ENCODE measurements around the gene RAP1A. TPM values are rescaled to one million over a fixed set of nuclear protein-coding genes. Genes with fewer than 3 reads are reported as not detected.

The RAP1A gene
- total and polyA plus RNA-seq, 3 donors from 2014 or later, result 20.8 to 42.8 (median 27.6) TPM

DNA sequence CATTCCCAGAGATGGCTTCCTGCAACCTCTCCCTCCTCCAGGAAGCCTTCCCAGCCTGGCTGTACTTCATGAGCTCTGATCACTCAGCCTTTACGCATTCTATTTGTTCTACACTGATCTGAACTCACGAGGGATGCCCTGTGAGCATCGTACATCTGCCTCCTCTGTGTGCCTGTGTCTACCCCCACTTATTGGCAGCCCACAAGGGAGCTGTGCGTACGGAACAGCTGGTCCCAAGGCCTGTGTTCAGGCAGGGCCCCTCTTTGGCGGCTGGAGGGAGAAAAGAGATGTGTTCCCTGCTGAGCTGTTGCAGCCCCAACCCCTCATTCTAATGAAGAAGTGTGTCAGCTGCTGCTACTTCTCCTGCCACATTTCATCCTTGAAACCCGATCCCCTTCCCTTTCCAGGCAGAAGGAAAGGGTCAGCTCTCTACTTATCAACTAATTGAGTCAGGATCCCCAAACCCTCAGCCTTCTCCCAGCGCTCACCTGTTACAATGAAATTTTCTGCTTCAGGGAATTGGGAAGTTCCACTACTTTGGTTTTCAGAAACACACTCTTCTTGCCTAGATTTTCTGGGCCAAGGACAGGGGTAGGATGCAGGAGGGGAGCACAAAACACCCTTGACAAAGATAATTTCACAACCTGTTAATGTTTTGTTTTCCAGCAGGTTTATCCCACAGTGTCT, 116.4 kb downstream of the RAP1A start:
- DNase-seq, result no peak
- TF ChIP-seq, protein P1, sequence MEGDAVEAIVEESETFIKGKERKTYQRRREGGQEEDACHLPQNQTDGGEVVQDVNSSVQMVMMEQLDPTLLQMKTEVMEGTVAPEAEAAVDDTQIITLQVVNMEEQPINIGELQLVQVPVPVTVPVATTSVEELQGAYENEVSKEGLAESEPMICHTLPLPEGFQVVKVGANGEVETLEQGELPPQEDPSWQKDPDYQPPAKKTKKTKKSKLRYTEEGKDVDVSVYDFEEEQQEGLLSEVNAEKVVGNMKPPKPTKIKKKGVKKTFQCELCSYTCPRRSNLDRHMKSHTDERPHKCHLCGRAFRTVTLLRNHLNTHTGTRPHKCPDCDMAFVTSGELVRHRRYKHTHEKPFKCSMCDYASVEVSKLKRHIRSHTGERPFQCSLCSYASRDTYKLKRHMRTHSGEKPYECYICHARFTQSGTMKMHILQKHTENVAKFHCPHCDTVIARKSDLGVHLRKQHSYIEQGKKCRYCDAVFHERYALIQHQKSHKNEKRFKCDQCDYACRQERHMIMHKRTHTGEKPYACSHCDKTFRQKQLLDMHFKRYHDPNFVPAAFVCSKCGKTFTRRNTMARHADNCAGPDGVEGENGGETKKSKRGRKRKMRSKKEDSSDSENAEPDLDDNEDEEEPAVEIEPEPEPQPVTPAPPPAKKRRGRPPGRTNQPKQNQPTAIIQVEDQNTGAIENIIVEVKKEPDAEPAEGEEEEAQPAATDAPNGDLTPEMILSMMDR (IDR thresholded peaks at IDR 0.05), result no peak
- no peak for TF ChIP-seq POLR2A (IDR thresholded peaks at IDR 0.05)
- peaks cover 32% of the 10 kb centered on the region for H3K4me1 ChIP-seq
- 33% methylated on average over 8 of the region's 8 CpGs for WGBS, 2 donors
- H3K27ac ChIP-seq, result peak overlapping the region; percentile 1 to 90
- H3K4me3 ChIP-seq, result no peak overlapping the region
- no peaks in the 10 kb centered on the region for H3K9me3 ChIP-seq
- intact Hi-C loops (cut with DNase I; ENCODE audit: low total_unique reads), result no loop called here
- no peaks in the 10 kb centered on the region for H3K27me3 ChIP-seq
- no peaks in the 10 kb centered on the region for H3K36me3 ChIP-seq (ENCODE audit: low read depth, missing control alignments)

DNA sequence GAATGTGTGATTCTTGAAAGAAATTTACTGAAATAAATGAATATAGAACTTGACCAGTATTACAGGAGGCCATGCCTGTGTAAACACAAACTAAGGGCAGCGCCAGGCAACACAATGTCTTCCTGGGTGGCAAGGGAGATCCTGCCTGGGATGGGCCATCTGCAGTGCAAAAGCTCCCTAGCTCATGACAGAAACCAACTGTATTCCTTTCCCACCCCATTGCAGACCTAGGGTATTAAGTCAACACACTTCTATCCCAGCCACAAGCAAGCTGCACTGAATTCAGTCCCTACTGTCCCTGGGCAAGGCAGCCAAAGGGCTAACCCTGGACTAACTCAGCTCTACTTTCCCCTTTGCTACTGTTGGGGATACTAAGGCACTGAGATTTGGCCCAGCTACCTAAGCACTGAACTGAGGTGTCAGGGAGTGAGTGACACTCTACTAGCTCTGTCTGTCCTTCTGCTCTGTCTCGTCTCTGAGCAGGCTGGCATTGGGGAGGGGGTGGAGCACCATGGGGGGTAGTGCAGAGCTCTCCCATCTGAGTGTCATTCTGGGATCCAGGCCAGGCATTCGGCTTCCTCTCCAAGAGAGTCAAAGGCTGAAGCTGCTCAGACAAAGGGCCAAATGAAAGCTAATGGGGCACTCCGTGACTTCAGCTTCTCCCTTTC, 117.1 kb downstream of the RAP1A start:
- TF ChIP-seq POLR2A (IDR thresholded peaks at IDR 0.05), result no peak
- TF ChIP-seq, protein P1 (IDR thresholded peaks at IDR 0.05), result no peak
- Histone ChIP-seq H3K9me3 (no peaks in the 10 kb centered on the region), H3K4me1 (peaks cover 32% of the 10 kb centered on the region), H3K27me3 (no peaks in the 10 kb centered on the region), H3K36me3 (ENCODE audit: low read depth, missing control alignments) (no peaks in the 10 kb centered on the region), H3K27ac (peak overlapping the region in 1 of 2 donors; percentile 90), H3K4me3 (no peak overlapping the region)
- peak; percentile 80 for DNase-seq
- 38 to 46% methylated on average over 4 of the region's 4 CpGs for WGBS, 2 donors
- intact Hi-C loops (cut with DNase I; ENCODE audit: low total_unique reads), result no loop called here

DNA sequence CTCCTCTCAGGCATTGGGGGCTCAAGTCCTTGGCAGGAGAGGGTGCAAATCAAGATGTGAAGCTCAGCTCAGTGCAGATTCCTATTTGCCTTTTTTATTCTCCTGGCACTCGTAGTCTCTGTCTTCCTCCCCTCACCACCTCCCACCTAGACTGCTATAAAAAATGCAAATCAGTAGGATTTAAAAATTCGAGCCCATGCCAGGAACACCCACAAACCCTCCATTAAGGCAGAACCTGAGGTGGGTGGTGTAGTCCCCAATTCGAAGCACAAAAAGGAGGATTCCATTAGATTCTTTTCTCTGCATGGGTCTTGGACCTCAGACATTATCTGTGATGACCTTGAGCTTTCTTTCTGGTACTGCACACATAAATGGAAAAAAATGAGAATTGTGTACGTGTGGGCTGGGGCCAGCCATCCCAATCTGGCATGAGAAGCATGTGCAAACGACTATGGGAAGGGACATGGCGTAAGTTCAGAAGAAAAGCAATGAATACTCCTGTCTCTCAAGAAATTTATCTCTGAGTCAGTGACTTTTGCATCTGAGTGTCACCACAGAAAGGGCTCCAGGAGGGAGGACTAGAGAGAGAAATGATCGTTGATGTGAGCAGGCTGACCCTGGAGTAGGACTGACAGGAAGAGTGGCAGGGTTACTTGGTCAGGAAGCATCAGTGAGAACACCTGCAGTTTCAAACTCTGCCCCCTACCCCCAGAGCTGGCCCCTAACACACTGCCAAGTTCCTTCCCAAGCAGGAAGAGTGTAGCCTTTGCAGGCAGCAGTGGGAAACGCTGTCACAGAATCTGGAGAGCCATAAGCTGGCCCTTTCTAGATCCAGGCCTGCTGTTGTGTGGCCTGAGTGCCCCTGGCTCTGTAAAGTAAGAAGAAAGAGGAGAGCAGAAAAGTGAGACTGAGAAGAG, 117.9 kb downstream of the RAP1A start:
- H3K4me3 ChIP-seq, result peak overlapping the region in 1 of 2 donors; percentile 74
- DNase-seq, result no peak
- H3K36me3 ChIP-seq (ENCODE audit: low read depth, missing control alignments), result no peaks in the 10 kb centered on the region
- intact Hi-C loops (cut with DNase I; ENCODE audit: low total_unique reads), result no loop called here
- H3K4me1 ChIP-seq, result peaks cover 32% of the 10 kb centered on the region
- no peak for TF ChIP-seq POLR2A (IDR thresholded peaks at IDR 0.05)
- TF ChIP-seq, protein P1 (IDR thresholded peaks at IDR 0.05), result no peak
- peak overlapping the region; percentile 82 to 90 for H3K27ac ChIP-seq
- no peaks in the 10 kb centered on the region for H3K9me3 ChIP-seq
- H3K27me3 ChIP-seq, result no peaks in the 10 kb centered on the region
- 24 to 28% methylated on average over 8 of the region's 8 CpGs for WGBS, 2 donors

DNA sequence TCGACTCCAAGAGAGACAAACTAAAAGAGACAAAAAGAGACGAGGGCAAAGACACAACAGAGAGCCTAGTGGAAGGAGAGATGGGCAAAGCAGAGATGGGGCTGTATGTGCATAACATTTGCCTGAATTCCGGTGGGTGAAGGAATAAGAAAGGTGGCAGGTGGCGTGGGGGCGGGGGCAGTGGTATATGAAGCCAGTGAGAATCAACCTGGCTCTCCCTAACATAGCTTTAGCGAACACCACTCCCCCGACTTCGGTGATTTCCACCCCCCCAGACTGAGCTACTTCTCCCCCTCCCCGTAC, 118.5 kb downstream of the RAP1A start:
- peak overlapping the region; percentile 66 to 74 for H3K4me3 ChIP-seq
- WGBS, 2 donors, result 15 to 18% methylated on average over 8 to 9 of the region's 9 CpGs
- H3K9me3 ChIP-seq, result no peaks in the 10 kb centered on the region
- DNase-seq, result no peak
- H3K27ac ChIP-seq, result peak overlapping the region; percentile 82 to 90
- H3K36me3 ChIP-seq (ENCODE audit: low read depth, missing control alignments), result no peaks in the 10 kb centered on the region
- H3K4me1 ChIP-seq, result peaks cover 32% of the 10 kb centered on the region
- intact Hi-C loops (cut with DNase I; ENCODE audit: low total_unique reads), result no loop called here
- TF ChIP-seq POLR2A (IDR thresholded peaks at IDR 0.05), result no peak
- TF ChIP-seq, protein P1 (IDR thresholded peaks at IDR 0.05), result no peak
- H3K27me3 ChIP-seq, result no peaks in the 10 kb centered on the region

All from testis (tissue), 3 donors.